HG03135 (cell line): ENCODE results near the gene NALCN.
A peak's percentile ranks its signal among the peaks of the same experiment; 100 is the strongest.

Source experiments
- ATAC-seq: cut with Tn5 transposase; IDR thresholded peaks from one replicate; pipeline ENCODE4 v1.9.1; 2021; ENCODE audit warnings: mild to moderate bottlenecking, moderate library complexity; ENCODE audit not compliant: unreplicated experiment

Gene NALCN

GRCh38 chr13:101140087-101140770, 276.1 kb downstream of the NALCN start:
- no peak for ATAC-seq

- no peak for ATAC-seq
Observed at GRCh38 chr13:101139081-101139480, 277.2 kb downstream of the NALCN start.

GRCh38 chr13:101127741-101128353, 288.5 kb downstream of the NALCN start:
- ATAC-seq = peak; percentile 76

GRCh38 chr13:101123028-101123427, 293.3 kb downstream of the NALCN start:
- ATAC-seq = no peak

- no peak for ATAC-seq
Observed at GRCh38 chr13:101121608-101122007, 294.7 kb downstream of the NALCN start.

- no peak for ATAC-seq
Observed at GRCh38 chr13:101120007-101120406, 296.3 kb downstream of the NALCN start.

GRCh38 chr13:101116826-101117225, 299.5 kb downstream of the NALCN start:
- ATAC-seq = no peak

GRCh38 chr13:101116341-101116740, 300.0 kb downstream of the NALCN start:
- no peak for ATAC-seq

GRCh38 chr13:101115762-101116171, 300.5 kb downstream of the NALCN start:
- no peak for ATAC-seq

GRCh38 chr13:101111894-101112293, 304.4 kb downstream of the NALCN start:
- ATAC-seq = no peak

GRCh38 chr13:101109005-101109404, 307.3 kb downstream of the NALCN start:
- ATAC-seq = no peak

- ATAC-seq = no peak
Observed at GRCh38 chr13:101098873-101099272, 317.4 kb downstream of the NALCN start.

GRCh38 chr13:101092985-101093384, 323.3 kb downstream of the NALCN start:
- no peak for ATAC-seq

- ATAC-seq = no peak
Observed at GRCh38 chr13:101090287-101090686, 326.0 kb downstream of the NALCN start.

- ATAC-seq = no peak
Observed at GRCh38 chr13:101085551-101085950, 330.8 kb downstream of the NALCN start.

GRCh38 chr13:101082441-101082840, 333.9 kb downstream of the NALCN start:
- no peak for ATAC-seq

GRCh38 chr13:101080616-101081015, 335.7 kb downstream of the NALCN start:
- ATAC-seq = no peak

GRCh38 chr13:101065329-101065728, 351.0 kb downstream of the NALCN start:
- no peak for ATAC-seq

GRCh38 chr13:101059793-101060192, 356.5 kb downstream of the NALCN start:
- ATAC-seq = no peak

GRCh38 chr13:101058841-101059240, 357.5 kb downstream of the NALCN start:
- no peak for ATAC-seq

GRCh38 chr13:101053301-101054093, 362.8 kb downstream of the NALCN start:
- no peak for ATAC-seq
